ENCODE results near the gene BRWD1. TPM values are rescaled to one million over a fixed set of nuclear protein-coding genes. Genes with fewer than 3 reads are reported as not detected.

BRWD1 gene
- total RNA-seq, 2 donors from 2014 or later: 38.6 to 43.1 TPM

DNA sequence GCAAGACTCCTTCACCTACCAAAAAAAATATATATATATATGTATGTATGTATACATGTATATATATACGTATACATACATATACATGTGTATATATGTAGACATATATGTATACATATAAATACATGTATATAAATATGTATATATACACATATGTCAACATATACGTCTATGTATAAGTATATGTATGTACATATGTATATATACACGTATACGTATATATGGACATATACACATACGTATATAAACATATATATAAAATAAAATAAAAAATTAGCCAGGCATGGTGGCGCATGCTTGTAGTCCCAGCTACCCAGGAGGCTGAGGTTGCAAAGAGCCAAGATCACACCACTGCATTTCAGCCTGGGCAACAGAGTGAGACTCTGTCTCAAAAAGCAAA, 31.6 kb downstream of the BRWD1 start:
- no peaks in the 10 kb centered on the region for H3K27me3 ChIP-seq
- H3K4me3 ChIP-seq: no peak overlapping the region
- no peaks in the 10 kb centered on the region for H3K9me3 ChIP-seq
- intact Hi-C loops (cut with DNase I): no loop called here
- no peak for DNase-seq
- TF ChIP-seq, protein P1, sequence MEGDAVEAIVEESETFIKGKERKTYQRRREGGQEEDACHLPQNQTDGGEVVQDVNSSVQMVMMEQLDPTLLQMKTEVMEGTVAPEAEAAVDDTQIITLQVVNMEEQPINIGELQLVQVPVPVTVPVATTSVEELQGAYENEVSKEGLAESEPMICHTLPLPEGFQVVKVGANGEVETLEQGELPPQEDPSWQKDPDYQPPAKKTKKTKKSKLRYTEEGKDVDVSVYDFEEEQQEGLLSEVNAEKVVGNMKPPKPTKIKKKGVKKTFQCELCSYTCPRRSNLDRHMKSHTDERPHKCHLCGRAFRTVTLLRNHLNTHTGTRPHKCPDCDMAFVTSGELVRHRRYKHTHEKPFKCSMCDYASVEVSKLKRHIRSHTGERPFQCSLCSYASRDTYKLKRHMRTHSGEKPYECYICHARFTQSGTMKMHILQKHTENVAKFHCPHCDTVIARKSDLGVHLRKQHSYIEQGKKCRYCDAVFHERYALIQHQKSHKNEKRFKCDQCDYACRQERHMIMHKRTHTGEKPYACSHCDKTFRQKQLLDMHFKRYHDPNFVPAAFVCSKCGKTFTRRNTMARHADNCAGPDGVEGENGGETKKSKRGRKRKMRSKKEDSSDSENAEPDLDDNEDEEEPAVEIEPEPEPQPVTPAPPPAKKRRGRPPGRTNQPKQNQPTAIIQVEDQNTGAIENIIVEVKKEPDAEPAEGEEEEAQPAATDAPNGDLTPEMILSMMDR (IDR thresholded peaks at IDR 0.05): no peak
- H3K9ac ChIP-seq (ENCODE audit: low read depth in 2 of 2, low read length in 2 of 2): no peak overlapping the region
- H3K27ac ChIP-seq: no peak overlapping the region
- peaks cover 17% of the 10 kb centered on the region for H3K36me3 ChIP-seq
- no peaks in the 10 kb centered on the region for H3K4me1 ChIP-seq

DNA sequence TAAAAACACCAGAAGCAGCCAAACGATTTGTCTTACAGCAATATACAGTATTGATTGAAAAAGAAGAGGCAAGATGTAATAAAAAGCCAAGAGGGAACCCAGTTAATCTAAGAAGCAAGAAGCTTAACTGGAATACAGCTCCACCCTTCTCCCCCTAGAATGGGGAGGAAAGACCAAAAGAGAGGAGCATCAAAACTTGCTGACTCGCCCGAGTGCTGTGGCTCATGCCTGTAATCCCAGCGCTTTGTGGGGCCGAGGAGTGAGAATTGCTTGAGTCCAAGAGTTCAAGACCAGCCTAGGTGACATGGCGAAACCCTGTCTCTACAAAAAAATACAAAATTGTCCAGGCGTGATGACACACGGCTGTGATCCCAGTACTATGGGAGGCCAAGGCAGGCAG, 32.2 kb downstream of the BRWD1 start:
- H3K9me3 ChIP-seq: no peaks in the 10 kb centered on the region
- no peak for DNase-seq
- TF ChIP-seq, protein P1 (IDR thresholded peaks at IDR 0.05): no peak
- no peak overlapping the region for H3K4me3 ChIP-seq
- no peaks in the 10 kb centered on the region for H3K27me3 ChIP-seq
- no peak overlapping the region for H3K9ac ChIP-seq (ENCODE audit: low read depth in 2 of 2, low read length in 2 of 2)
- no peak overlapping the region for H3K27ac ChIP-seq
- peaks cover 17% of the 10 kb centered on the region for H3K36me3 ChIP-seq
- intact Hi-C loops (cut with DNase I): no loop called here
- no peaks in the 10 kb centered on the region for H3K4me1 ChIP-seq

DNA sequence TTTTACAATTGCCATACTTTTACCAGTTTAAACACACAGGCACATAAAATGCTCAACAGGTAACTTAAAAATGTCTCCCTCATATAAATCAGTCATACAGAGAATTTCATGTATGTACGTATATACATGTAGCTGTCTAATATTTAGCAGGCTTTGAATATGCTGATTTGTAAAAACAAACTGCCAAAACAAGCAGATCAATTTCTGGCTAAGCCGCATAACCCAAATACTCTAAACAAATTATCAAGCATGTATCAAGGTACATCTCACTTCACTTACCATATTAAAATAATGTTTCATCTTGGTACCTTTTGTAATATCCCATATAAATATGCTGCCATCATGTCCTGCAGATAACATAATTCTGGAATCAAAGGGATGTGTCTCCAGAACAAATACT, 43.8 kb downstream of the BRWD1 start:
- H3K4me1 ChIP-seq: no peaks in the 10 kb centered on the region
- TF ChIP-seq, protein P1 (IDR thresholded peaks at IDR 0.05): no peak
- intact Hi-C loops (cut with DNase I): loop anchor here (10.0 kb wide), 2 partner anchors 45 to 75 kb away; no protein-coding TSS in a partner anchor
- DNase-seq: no peak
- no peaks in the 10 kb centered on the region for H3K9me3 ChIP-seq
- no peaks in the 10 kb centered on the region for H3K36me3 ChIP-seq
- H3K9ac ChIP-seq (ENCODE audit: low read depth in 2 of 2, low read length in 2 of 2): no peak overlapping the region
- H3K4me3 ChIP-seq: no peak overlapping the region
- no peak overlapping the region for H3K27ac ChIP-seq
- no peaks in the 10 kb centered on the region for H3K27me3 ChIP-seq

DNA sequence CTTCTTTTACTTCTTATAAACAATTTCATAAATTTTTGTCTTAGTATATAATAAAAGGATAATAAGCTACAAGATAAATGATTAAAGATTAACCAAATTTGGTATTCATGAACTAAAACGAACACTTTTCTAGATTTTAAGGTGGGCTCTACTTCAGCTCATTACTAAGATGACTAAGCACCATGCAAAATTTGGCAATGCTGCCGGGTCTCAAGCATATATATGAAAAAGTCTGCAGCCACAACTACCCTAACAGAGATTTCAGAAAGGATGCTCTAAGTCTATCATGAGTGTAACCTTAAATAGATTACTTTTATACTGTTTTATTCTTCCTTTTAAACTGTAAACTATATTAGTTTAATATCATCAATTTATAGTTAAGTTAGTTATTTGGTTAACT, 47.8 kb downstream of the BRWD1 start:
- H3K27ac ChIP-seq: no peak overlapping the region
- no peaks in the 10 kb centered on the region for H3K9me3 ChIP-seq
- H3K4me1 ChIP-seq: no peaks in the 10 kb centered on the region
- H3K4me3 ChIP-seq: no peak overlapping the region
- TF ChIP-seq, protein P1 (IDR thresholded peaks at IDR 0.05): no peak
- DNase-seq: no peak
- no peaks in the 10 kb centered on the region for H3K27me3 ChIP-seq
- H3K36me3 ChIP-seq: no peaks in the 10 kb centered on the region
- intact Hi-C loops (cut with DNase I): loop anchor here (10.0 kb wide), 1 partner anchor 71 kb away; no protein-coding TSS in a partner anchor
- H3K9ac ChIP-seq (ENCODE audit: low read depth in 2 of 2, low read length in 2 of 2): no peak overlapping the region

DNA sequence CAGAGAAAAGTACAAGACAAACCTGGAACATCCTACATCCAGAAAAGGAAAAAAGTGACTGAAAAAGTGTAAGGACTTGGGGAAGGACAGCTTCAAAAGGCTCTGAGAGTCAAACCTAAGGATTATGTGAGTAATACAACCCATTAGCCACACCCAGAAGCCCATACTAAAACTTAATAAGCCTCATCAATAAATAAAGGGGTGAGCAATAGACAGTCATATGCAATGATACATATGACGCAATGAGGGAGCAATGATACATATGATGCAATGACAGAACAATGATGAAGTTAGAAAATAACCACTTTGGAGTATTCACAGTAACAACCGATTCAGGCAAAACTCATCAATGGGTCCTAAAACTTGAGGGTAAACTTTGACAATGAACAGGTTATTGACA, 50.1 kb downstream of the BRWD1 start:
- H3K4me3 ChIP-seq: no peak overlapping the region
- TF ChIP-seq, protein P1 (IDR thresholded peaks at IDR 0.05): no peak
- H3K27me3 ChIP-seq: no peaks in the 10 kb centered on the region
- DNase-seq: no peak
- H3K9ac ChIP-seq (ENCODE audit: low read depth in 2 of 2, low read length in 2 of 2): no peak overlapping the region
- intact Hi-C loops (cut with DNase I): loop anchor here (10.0 kb wide), 1 partner anchor 69 kb away; no protein-coding TSS in a partner anchor
- no peaks in the 10 kb centered on the region for H3K36me3 ChIP-seq
- no peaks in the 10 kb centered on the region for H3K4me1 ChIP-seq
- H3K9me3 ChIP-seq: no peaks in the 10 kb centered on the region
- no peak overlapping the region for H3K27ac ChIP-seq

Measured in colonic mucosa (tissue), 4 donors.